ENCODE measurements around the gene EDDM13. TPM values are rescaled to one million over a fixed set of nuclear protein-coding genes. Genes with fewer than 3 reads are reported as not detected.
"Not testable (repeated sequence)": the region's sequence is repeated elsewhere in the genome, so short reads cannot be mapped to it uniquely, and the experiment has no call there.

EDDM13 gene
- total and polyA plus RNA-seq, 4 donors = 1.2 to 3.9 TPM; not detected in 2

DNA sequence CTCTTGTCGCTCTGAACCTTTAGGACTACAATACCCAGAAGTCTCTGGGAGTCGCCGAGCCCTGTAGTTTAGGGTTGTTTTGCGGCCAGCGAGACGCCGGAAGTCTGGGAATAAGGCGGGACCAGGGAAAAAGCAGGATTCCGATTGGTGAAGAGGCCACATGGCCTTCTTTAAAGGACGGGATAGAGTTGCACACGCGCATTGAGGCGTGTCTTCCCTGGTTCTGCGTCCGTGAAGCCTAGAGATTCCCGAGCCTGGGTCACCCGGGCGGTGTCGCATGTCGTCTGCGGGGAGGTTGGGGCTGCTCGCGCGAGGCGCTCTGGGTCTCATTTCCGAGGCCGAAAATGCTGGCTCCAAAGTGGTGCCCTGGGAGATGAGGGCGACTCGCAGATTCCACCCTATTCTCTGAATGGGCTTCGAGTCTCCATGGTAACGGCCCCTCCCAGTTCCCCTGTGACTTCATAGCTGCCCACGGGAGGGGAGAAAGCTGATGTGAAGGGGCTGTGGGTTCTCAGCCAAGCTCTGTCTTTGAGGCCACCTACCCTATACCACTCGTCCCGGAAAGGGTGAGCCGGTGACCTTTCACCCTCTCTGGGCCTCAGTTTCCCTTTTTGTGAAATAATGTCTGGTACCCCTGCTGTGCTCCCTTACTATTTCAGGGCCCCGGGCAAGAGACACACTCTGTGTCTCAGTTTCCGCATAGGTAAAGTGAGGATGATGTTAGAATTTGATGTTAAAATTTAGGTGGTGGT is 42.7 kb downstream of the EDDM13 start:
- peak; percentile 98 to 100 (median 98) for DNase-seq (ENCODE audit: low read depth in 4 of 6, low spot score in 6 of 6)
- H3K9me3 ChIP-seq (ENCODE audit: control insufficient read depth, insufficient read depth, low read length) = no peaks in the 10 kb centered on the region
- no peaks in the 10 kb centered on the region for H3K36me3 ChIP-seq (ENCODE audit: control insufficient read depth, insufficient read depth, low read length)
- H3K4me3 ChIP-seq (ENCODE audit: low read depth, low read length) = peak overlapping the region; percentile 78
- H3K27me3 ChIP-seq (ENCODE audit: control insufficient read depth, insufficient read depth, low read length) = no peaks in the 10 kb centered on the region
- WGBS (ENCODE audit: insufficient coverage) = under 1% methylated on average over 25 of the region's 37 CpGs
- H3K27ac ChIP-seq (ENCODE audit: low read depth, low read length) = peak overlapping the region; percentile 97
- H3K4me1 ChIP-seq (ENCODE audit: control insufficient read depth, insufficient read depth, low read length) = peaks cover 13% of the 10 kb centered on the region

- DNase-seq (ENCODE audit: low read depth in 4 of 6, low spot score in 6 of 6) = no peak
- no peak overlapping the region for H3K27ac ChIP-seq (ENCODE audit: low read depth, low read length)
- no peak overlapping the region for H3K4me3 ChIP-seq (ENCODE audit: low read depth, low read length)
- H3K27me3 ChIP-seq (ENCODE audit: control insufficient read depth, insufficient read depth, low read length) = no peaks in the 10 kb centered on the region
- H3K36me3 ChIP-seq (ENCODE audit: control insufficient read depth, insufficient read depth, low read length) = no peaks in the 10 kb centered on the region
- H3K4me1 ChIP-seq (ENCODE audit: control insufficient read depth, insufficient read depth, low read length) = peaks cover 13% of the 10 kb centered on the region
- H3K9me3 ChIP-seq (ENCODE audit: control insufficient read depth, insufficient read depth, low read length) = no peaks in the 10 kb centered on the region
- WGBS (ENCODE audit: insufficient coverage) = 94% methylated on average over 3 of the region's 5 CpGs
These were observed 44.2 kb downstream of the EDDM13 start for GRCh38 chr19:56316728-56317127.

DNA sequence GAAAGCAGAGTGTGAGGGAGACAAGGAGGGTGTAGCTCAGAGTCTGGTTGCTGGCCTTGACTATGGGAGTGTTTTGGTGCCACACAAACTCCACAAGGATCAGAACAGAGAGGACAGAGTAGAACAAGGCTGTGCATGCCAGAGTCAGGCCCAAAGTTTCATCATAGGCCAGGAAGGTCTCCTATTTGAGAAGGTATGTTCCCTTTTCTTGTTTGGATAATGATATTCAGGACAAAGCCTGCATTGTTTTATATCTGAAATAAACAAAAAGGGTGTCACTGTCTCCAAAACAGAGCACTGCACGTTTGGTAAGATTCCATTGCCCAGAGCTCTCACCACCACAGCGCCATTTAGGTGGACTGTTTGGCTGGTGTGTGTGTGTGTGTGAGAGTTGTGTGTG is 45.2 kb downstream of the EDDM13 start:
- Histone ChIP-seq H3K27me3 (ENCODE audit: control insufficient read depth, insufficient read depth, low read length) (no peaks in the 10 kb centered on the region), H3K27ac (ENCODE audit: low read depth, low read length) (no peak overlapping the region), H3K4me1 (ENCODE audit: control insufficient read depth, insufficient read depth, low read length) (peaks cover 13% of the 10 kb centered on the region), H3K9me3 (ENCODE audit: control insufficient read depth, insufficient read depth, low read length) (no peaks in the 10 kb centered on the region), H3K4me3 (ENCODE audit: low read depth, low read length) (no peak overlapping the region), H3K36me3 (ENCODE audit: control insufficient read depth, insufficient read depth, low read length) (no peaks in the 10 kb centered on the region)
- no peak for DNase-seq (ENCODE audit: low read depth in 4 of 6, low spot score in 6 of 6)
- WGBS (ENCODE audit: insufficient coverage) = no CpG with 5 or more reads among the region's 2 CpGs

GRCh38 chr19:56319991-56320390 is 47.4 kb downstream of the EDDM13 start:
- Histone ChIP-seq H3K4me1 (ENCODE audit: control insufficient read depth, insufficient read depth, low read length) (peaks cover 9% of the 10 kb centered on the region), H3K27me3 (ENCODE audit: control insufficient read depth, insufficient read depth, low read length) (no peaks in the 10 kb centered on the region), H3K27ac (ENCODE audit: low read depth, low read length) (no peak overlapping the region), H3K9me3 (ENCODE audit: control insufficient read depth, insufficient read depth, low read length) (no peaks in the 10 kb centered on the region), H3K4me3 (ENCODE audit: low read depth, low read length) (no peak overlapping the region), H3K36me3 (ENCODE audit: control insufficient read depth, insufficient read depth, low read length) (no peaks in the 10 kb centered on the region)
- 87% methylated on average over 3 of the region's 3 CpGs for WGBS (ENCODE audit: insufficient coverage)
- no peak for DNase-seq (ENCODE audit: low read depth in 4 of 6, low spot score in 6 of 6)

GRCh38 chr19:56321254-56321988 is 48.9 kb downstream of the EDDM13 start:
- Histone ChIP-seq H3K27ac (ENCODE audit: low read depth, low read length) (no peak overlapping the region), H3K4me1 (ENCODE audit: control insufficient read depth, insufficient read depth, low read length) (no peaks in the 10 kb centered on the region), H3K4me3 (ENCODE audit: low read depth, low read length) (no peak overlapping the region), H3K36me3 (ENCODE audit: control insufficient read depth, insufficient read depth, low read length) (no peaks in the 10 kb centered on the region), H3K9me3 (ENCODE audit: control insufficient read depth, insufficient read depth, low read length) (no peaks in the 10 kb centered on the region), H3K27me3 (ENCODE audit: control insufficient read depth, insufficient read depth, low read length) (no peaks in the 10 kb centered on the region)
- no peak for DNase-seq (ENCODE audit: low read depth in 4 of 6, low spot score in 6 of 6)
- 91% methylated on average over 7 of the region's 8 CpGs for WGBS (ENCODE audit: insufficient coverage)

DNA sequence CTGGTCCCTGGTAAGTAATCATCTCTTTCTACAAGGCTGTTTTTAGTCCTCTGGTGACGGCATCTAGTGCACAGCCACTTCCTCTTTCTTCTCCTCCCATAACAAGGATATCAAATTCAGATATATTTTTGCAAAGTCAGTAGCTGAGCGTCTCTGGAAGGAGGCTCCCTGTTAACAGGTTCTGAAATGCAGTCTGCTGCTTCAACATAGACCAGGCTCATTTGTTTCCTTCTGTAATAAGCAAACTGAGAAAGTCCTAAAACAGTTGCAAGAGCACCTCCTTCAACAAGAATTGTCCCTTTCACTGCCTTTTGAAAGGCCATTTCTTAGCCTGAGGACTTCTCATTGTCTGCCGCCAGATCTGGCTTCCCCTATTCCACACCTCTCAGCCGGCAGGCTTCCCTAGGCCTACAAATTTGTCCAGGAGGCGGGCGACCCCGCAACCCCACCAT is 49.5 kb downstream of the EDDM13 start:
- Histone ChIP-seq H3K4me3 (ENCODE audit: low read depth, low read length) (no peak overlapping the region), H3K27me3 (ENCODE audit: control insufficient read depth, insufficient read depth, low read length) (no peaks in the 10 kb centered on the region), H3K9me3 (ENCODE audit: control insufficient read depth, insufficient read depth, low read length) (no peaks in the 10 kb centered on the region), H3K4me1 (ENCODE audit: control insufficient read depth, insufficient read depth, low read length) (no peaks in the 10 kb centered on the region), H3K27ac (ENCODE audit: low read depth, low read length) (no peak overlapping the region), H3K36me3 (ENCODE audit: control insufficient read depth, insufficient read depth, low read length) (no peaks in the 10 kb centered on the region)
- DNase-seq (ENCODE audit: low read depth in 4 of 6, low spot score in 6 of 6) = no peak
- 70% methylated on average over 7 of the region's 7 CpGs for WGBS (ENCODE audit: insufficient coverage)

DNA sequence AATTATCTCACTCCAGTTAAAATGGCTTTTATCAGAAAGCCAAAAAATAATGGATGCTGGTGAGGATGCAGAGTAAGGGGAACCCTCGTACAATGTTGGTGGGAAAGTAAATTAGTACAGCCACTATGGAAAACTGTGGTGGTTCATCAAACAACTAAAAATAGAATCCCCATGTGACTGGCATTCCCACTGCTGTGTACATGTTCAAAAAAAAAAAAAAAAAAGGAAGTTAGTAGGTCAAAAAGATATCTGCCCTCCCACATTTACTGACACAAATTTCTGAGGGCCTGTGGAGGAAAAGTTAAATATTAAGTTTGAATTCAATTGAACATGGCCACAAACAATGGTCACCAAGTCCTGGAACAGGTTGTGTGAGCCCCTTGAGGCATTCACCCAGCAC is 51.9 kb downstream of the EDDM13 start:
- Histone ChIP-seq H3K27me3 (ENCODE audit: control insufficient read depth, insufficient read depth, low read length) (no peaks in the 10 kb centered on the region), H3K36me3 (ENCODE audit: control insufficient read depth, insufficient read depth, low read length) (no peaks in the 10 kb centered on the region), H3K9me3 (ENCODE audit: control insufficient read depth, insufficient read depth, low read length) (no peaks in the 10 kb centered on the region), H3K4me3 (ENCODE audit: low read depth, low read length) (no peak overlapping the region), H3K4me1 (ENCODE audit: control insufficient read depth, insufficient read depth, low read length) (no peaks in the 10 kb centered on the region), H3K27ac (ENCODE audit: low read depth, low read length) (no peak overlapping the region)
- no peak for DNase-seq (ENCODE audit: low read depth in 4 of 6, low spot score in 6 of 6)
- WGBS (ENCODE audit: insufficient coverage) = no CpG with 5 or more reads among the region's 1 CpG

GRCh38 chr19:56332695-56333094 is 60.1 kb downstream of the EDDM13 start:
- Histone ChIP-seq H3K27ac (ENCODE audit: low read depth, low read length) (no peak overlapping the region), H3K9me3 (ENCODE audit: control insufficient read depth, insufficient read depth, low read length) (no peaks in the 10 kb centered on the region), H3K27me3 (ENCODE audit: control insufficient read depth, insufficient read depth, low read length) (no peaks in the 10 kb centered on the region), H3K4me3 (ENCODE audit: low read depth, low read length) (no peak overlapping the region), H3K36me3 (ENCODE audit: control insufficient read depth, insufficient read depth, low read length) (no peaks in the 10 kb centered on the region), H3K4me1 (ENCODE audit: control insufficient read depth, insufficient read depth, low read length) (no peaks in the 10 kb centered on the region)
- no peak for DNase-seq (ENCODE audit: low read depth in 4 of 6, low spot score in 6 of 6)

- Histone ChIP-seq H3K27ac (ENCODE audit: low read depth, low read length) (no peak overlapping the region), H3K9me3 (ENCODE audit: control insufficient read depth, insufficient read depth, low read length) (no peaks in the 10 kb centered on the region), H3K36me3 (ENCODE audit: control insufficient read depth, insufficient read depth, low read length) (no peaks in the 10 kb centered on the region), H3K4me3 (ENCODE audit: low read depth, low read length) (no peak overlapping the region), H3K27me3 (ENCODE audit: control insufficient read depth, insufficient read depth, low read length) (no peaks in the 10 kb centered on the region), H3K4me1 (ENCODE audit: control insufficient read depth, insufficient read depth, low read length) (no peaks in the 10 kb centered on the region)
- peak in 3 of 6 donors; percentile 9 to 71 (median 17) for DNase-seq (ENCODE audit: low read depth in 4 of 6, low spot score in 6 of 6)
These were observed 61.0 kb downstream of the EDDM13 start for GRCh38 chr19:56333506-56333905.

DNA sequence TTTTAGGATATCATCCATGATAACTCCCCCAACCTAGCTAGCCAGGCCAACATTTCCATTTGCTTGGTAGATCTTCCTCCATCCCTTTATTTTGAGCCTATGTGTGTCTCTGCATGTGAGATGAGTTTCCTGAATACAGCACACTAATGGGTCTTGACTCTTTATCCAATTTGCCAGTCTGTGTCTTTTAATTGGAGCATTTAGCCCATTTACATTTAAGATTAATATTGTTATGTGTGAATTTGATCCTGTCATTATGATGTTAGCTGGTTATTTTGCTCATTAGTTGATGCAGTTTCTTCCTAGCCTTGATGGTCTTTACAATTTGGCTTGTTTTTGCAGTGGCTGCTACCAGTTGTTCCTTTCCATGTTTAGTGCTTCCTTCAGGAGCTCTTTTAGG is 62.8 kb downstream of the EDDM13 start:
- not testable (repeated sequence) for DNase-seq (ENCODE audit: low read depth in 4 of 6, low spot score in 6 of 6); H3K9me3 ChIP-seq (ENCODE audit: control insufficient read depth, insufficient read depth, low read length); H3K4me3 ChIP-seq (ENCODE audit: low read depth, low read length); H3K36me3 ChIP-seq (ENCODE audit: control insufficient read depth, insufficient read depth, low read length); H3K4me1 ChIP-seq (ENCODE audit: control insufficient read depth, insufficient read depth, low read length); H3K27ac ChIP-seq (ENCODE audit: low read depth, low read length); H3K27me3 ChIP-seq (ENCODE audit: control insufficient read depth, insufficient read depth, low read length)
